ENCODE measurements around the gene LZTS2.

- TF ChIP-seq SIRT6 (IDR thresholded peaks at IDR 0.05; ENCODE audit: low read length): no peak
- TF ChIP-seq POLR2A (IDR thresholded peaks at IDR 0.05; ENCODE audit: control extremely low read depth in 1 of 2, low read depth in 2 of 2, low read length in 2 of 2): peak in 1 of 2 experiments; percentile 47; a peak in 2 of 3 replicates
- TF ChIP-seq GTF2F1 (IDR thresholded peaks at IDR 0.05; ENCODE audit: borderline replicate concordance, low read depth, low read length): no peak
- no peak for TF ChIP-seq SIN3A (conservative IDR thresholded peaks at IDR 0.05 in 1 of 2, IDR thresholded peaks at IDR 0.05 in 1 of 2; ENCODE audit: low read depth in 1 of 2, low read length in 2 of 2)
- no peak for TF ChIP-seq CTCF (IDR thresholded peaks at IDR 0.05; ENCODE audit: control extremely low read depth in 1 of 3, insufficient read depth in 1 of 3, low read depth in 1 of 3, low read length in 3 of 3)
- TF ChIP-seq MAFK (IDR thresholded peaks at IDR 0.05; ENCODE audit: low read depth, low read length): no peak
- TF ChIP-seq ATF3 (IDR thresholded peaks at IDR 0.05; ENCODE audit: insufficient read depth, low read depth, low read length): no peak
- no peak for TF ChIP-seq GABPA (IDR thresholded peaks at IDR 0.05; ENCODE audit: borderline replicate concordance, insufficient read depth, low read length)
- no peak; the same call in 1 of the 2 replicates for TF ChIP-seq PHF8 (conservative IDR thresholded peaks at IDR 0.05; ENCODE audit: low read depth, low read length)
- TF ChIP-seq POU5F1 (IDR thresholded peaks at IDR 0.05; ENCODE audit: low read depth, low read length): no peak
Measured at GRCh38 chr10:101000127-101000914, 713 bp downstream of the LZTS2 start.
